ENCODE data around the gene CNTNAP3.
"Not testable (repeated sequence)": the region's sequence is repeated elsewhere in the genome, so short reads cannot be mapped to it uniquely, and the experiment has no call there.

CNTNAP3 gene

GRCh38 chr9:39067683-39068082, 220.3 kb downstream of the CNTNAP3 start:
- not testable (repeated sequence) for H3K27me3 ChIP-seq (ENCODE audit: control insufficient read depth, insufficient read depth, low read length)
- WGBS (ENCODE audit: insufficient coverage, insufficient read length), result 100% methylated on average over 1 of the region's 5 CpGs

DNA sequence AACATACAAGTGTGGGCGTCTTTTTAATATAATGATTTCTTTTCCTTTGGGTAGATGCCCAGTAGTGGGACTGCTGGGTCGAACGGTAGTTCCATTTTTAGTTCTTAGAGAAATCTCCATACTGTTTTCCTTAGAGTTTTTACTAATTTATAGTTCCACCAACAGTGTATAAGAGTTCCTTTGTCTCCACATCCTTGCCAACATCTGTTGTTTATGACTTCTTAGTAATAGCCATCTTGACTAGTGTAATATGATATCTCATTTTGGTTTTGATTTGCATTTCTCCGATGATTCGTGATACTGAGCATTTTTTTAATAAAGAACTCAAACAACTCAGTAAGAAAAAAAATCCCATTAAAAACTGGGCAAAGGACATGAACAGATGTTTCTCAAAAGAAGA, 225.0 kb downstream of the CNTNAP3 start:
- not testable (repeated sequence) for H3K4me1 ChIP-seq (ENCODE audit: control insufficient read depth, insufficient read depth, low read length); H3K4me3 ChIP-seq (ENCODE audit: low read length); H3K9me3 ChIP-seq (ENCODE audit: control insufficient read depth, insufficient read depth, low read length); DNase-seq (ENCODE audit: low read depth, low spot score); H3K27me3 ChIP-seq (ENCODE audit: control insufficient read depth, insufficient read depth, low read length); H3K27ac ChIP-seq (ENCODE audit: low read length); H3K36me3 ChIP-seq (ENCODE audit: control insufficient read depth, insufficient read depth, low read length)
- WGBS (ENCODE audit: insufficient coverage, insufficient read length), result no CpG with 5 or more reads among the region's 5 CpGs

More at GRCh38 chr9:39067683-39068082, 220.3 kb downstream of the CNTNAP3 start:
- not testable (repeated sequence) for DNase-seq (ENCODE audit: low read depth, low spot score); H3K4me3 ChIP-seq (ENCODE audit: low read length); H3K36me3 ChIP-seq (ENCODE audit: control insufficient read depth, insufficient read depth, low read length); H3K27ac ChIP-seq (ENCODE audit: low read length); H3K4me1 ChIP-seq (ENCODE audit: control insufficient read depth, insufficient read depth, low read length); H3K9me3 ChIP-seq (ENCODE audit: control insufficient read depth, insufficient read depth, low read length)

DNA sequence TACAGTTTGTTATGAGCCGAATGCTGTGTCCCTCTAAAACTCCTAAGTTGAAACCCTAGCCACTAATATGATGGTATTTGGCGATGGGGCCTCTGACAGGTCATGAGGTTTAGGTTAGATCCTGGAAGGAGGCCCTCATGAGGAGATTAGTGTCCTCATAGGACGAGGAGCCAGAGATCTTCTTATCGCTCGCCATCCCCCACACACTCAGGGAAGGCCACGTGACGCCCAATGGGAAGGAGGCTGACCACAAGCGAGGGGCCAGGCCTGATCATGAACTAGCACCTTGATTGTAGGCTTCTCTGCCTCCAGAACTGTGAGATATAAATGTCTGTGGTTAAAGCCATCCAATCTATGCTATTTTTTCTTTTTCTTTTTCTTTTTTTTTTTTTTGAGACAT, 233.5 kb downstream of the CNTNAP3 start:
- H3K9me3 ChIP-seq (ENCODE audit: control insufficient read depth, insufficient read depth, low read length); H3K4me1 ChIP-seq (ENCODE audit: control insufficient read depth, insufficient read depth, low read length); H3K27ac ChIP-seq (ENCODE audit: low read length); DNase-seq (ENCODE audit: low read depth, low spot score); H3K36me3 ChIP-seq (ENCODE audit: control insufficient read depth, insufficient read depth, low read length); H3K27me3 ChIP-seq (ENCODE audit: control insufficient read depth, insufficient read depth, low read length); H3K4me3 ChIP-seq (ENCODE audit: low read length): not testable (repeated sequence)
- no CpG with 5 or more reads among the region's 8 CpGs for WGBS (ENCODE audit: insufficient coverage, insufficient read length)

DNA sequence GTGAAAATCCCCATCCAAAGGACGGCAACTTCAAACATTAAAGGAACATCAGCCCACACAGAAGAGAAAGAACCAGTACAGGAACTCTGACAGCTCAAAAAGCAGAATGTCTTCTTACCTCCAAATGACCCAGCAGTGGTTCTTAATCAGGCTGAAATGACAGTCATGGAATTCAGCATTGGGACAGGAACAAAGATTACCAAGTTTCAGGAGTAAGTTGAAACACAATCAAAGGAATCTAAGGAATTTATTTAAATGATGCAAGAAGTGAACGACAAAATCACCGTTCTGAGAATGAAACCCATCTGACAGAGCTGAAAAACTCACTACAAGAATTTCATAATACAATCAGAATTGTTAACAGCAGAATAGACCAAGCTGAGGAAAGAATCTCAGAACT, 241.1 kb downstream of the CNTNAP3 start:
- not testable (repeated sequence) for H3K36me3 ChIP-seq (ENCODE audit: control insufficient read depth, insufficient read depth, low read length); H3K27ac ChIP-seq (ENCODE audit: low read length)
- no CpG with 5 or more reads among the region's 3 CpGs for WGBS (ENCODE audit: insufficient coverage, insufficient read length)

DNA sequence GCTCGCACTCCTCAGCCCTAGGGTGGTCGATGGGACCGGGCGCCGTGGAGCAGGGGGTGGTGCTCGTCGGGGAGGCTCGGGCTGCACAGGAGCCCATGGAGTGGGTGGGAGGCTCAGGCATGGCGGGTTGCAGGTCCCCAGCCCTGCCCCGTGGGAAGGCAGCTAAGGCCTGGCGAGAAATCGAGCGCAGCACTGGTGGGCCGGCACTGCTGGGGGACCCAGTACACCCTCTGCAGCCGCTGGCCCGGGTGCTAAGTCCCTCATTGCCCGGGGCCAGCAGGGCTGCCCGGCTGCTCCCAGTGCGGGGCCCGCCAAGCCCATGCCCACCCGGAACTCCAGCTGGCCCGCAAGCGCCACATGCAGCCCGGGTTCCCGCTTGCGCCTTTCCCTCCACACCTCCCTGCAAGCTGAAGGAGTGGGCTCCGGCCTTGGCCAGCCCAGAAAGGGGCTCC, 245.6 kb downstream of the CNTNAP3 start:
- not testable (repeated sequence) for H3K36me3 ChIP-seq (ENCODE audit: control insufficient read depth, insufficient read depth, low read length); DNase-seq (ENCODE audit: low read depth, low spot score); H3K27ac ChIP-seq (ENCODE audit: low read length); H3K4me3 ChIP-seq (ENCODE audit: low read length); H3K4me1 ChIP-seq (ENCODE audit: control insufficient read depth, insufficient read depth, low read length); H3K9me3 ChIP-seq (ENCODE audit: control insufficient read depth, insufficient read depth, low read length); H3K27me3 ChIP-seq (ENCODE audit: control insufficient read depth, insufficient read depth, low read length)
- no CpG with 5 or more reads among the region's 27 CpGs for WGBS (ENCODE audit: insufficient coverage, insufficient read length)

More for the DNA sequence above, 241.1 kb downstream of the CNTNAP3 start:
- peak; percentile 7 for DNase-seq (ENCODE audit: low read depth, low spot score)
- H3K4me3 ChIP-seq (ENCODE audit: low read length); H3K4me1 ChIP-seq (ENCODE audit: control insufficient read depth, insufficient read depth, low read length); H3K27me3 ChIP-seq (ENCODE audit: control insufficient read depth, insufficient read depth, low read length); H3K9me3 ChIP-seq (ENCODE audit: control insufficient read depth, insufficient read depth, low read length): not testable (repeated sequence)

DNA sequence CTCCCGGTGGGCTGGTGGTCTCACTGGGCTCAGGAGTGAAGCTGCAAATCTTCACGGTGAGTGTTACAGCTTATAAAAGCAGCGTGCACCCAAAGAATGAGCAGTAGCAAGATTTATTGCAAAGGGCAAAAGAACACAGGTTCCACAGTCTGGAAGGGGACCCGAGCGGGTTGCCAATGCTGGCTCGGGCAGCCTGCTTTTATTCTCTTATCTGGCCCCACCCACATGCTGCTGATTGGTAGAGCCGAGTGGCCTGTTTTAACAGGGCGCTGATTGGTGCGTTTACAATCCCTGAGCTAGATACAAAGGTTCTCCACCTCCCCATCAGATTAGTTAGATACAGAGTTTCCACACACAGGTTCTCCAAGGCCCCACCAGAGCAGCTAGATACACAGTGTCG, 246.2 kb downstream of the CNTNAP3 start:
- not testable (repeated sequence) for H3K27ac ChIP-seq (ENCODE audit: low read length); H3K27me3 ChIP-seq (ENCODE audit: control insufficient read depth, insufficient read depth, low read length); DNase-seq (ENCODE audit: low read depth, low spot score); H3K4me3 ChIP-seq (ENCODE audit: low read length); H3K36me3 ChIP-seq (ENCODE audit: control insufficient read depth, insufficient read depth, low read length); H3K9me3 ChIP-seq (ENCODE audit: control insufficient read depth, insufficient read depth, low read length); H3K4me1 ChIP-seq (ENCODE audit: control insufficient read depth, insufficient read depth, low read length)
- no CpG with 5 or more reads among the region's 10 CpGs for WGBS (ENCODE audit: insufficient coverage, insufficient read length)

GRCh38 chr9:39039148-39039547, 248.8 kb downstream of the CNTNAP3 start:
- H3K9me3 ChIP-seq (ENCODE audit: control insufficient read depth, insufficient read depth, low read length); H3K4me3 ChIP-seq (ENCODE audit: low read length); H3K4me1 ChIP-seq (ENCODE audit: control insufficient read depth, insufficient read depth, low read length); H3K27me3 ChIP-seq (ENCODE audit: control insufficient read depth, insufficient read depth, low read length); H3K27ac ChIP-seq (ENCODE audit: low read length); H3K36me3 ChIP-seq (ENCODE audit: control insufficient read depth, insufficient read depth, low read length); DNase-seq (ENCODE audit: low read depth, low spot score): not testable (repeated sequence)
- WGBS (ENCODE audit: insufficient coverage, insufficient read length), result no CpG with 5 or more reads among the region's 2 CpGs

DNA sequence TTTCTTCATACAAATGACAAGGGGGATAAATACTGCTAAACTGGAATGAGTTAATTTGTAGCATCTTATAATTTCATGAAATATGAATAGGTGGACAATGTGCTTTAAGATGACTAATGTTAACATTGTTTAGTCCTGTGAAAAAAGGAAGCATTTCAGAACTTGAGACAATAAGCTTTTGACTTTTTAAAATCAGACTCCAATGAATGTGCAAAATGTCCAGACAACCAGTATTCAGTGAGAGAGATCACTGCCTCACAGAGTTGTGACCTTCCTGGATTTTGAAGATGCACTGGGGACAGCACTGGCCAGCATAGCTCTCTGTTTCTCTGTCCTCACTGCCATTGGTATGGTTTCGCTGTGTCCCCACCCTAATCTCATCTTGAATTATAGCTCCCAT, 249.7 kb downstream of the CNTNAP3 start:
- not testable (repeated sequence) for DNase-seq (ENCODE audit: low read depth, low spot score); H3K9me3 ChIP-seq (ENCODE audit: control insufficient read depth, insufficient read depth, low read length); H3K4me1 ChIP-seq (ENCODE audit: control insufficient read depth, insufficient read depth, low read length); H3K36me3 ChIP-seq (ENCODE audit: control insufficient read depth, insufficient read depth, low read length); H3K27ac ChIP-seq (ENCODE audit: low read length); H3K27me3 ChIP-seq (ENCODE audit: control insufficient read depth, insufficient read depth, low read length); H3K4me3 ChIP-seq (ENCODE audit: low read length)
- WGBS (ENCODE audit: insufficient coverage, insufficient read length), result no CpG with 5 or more reads among the region's 1 CpG

GRCh38 chr9:39033849-39034248, 254.1 kb downstream of the CNTNAP3 start:
- H3K9me3 ChIP-seq (ENCODE audit: control insufficient read depth, insufficient read depth, low read length); H3K4me1 ChIP-seq (ENCODE audit: control insufficient read depth, insufficient read depth, low read length); DNase-seq (ENCODE audit: low read depth, low spot score); H3K27ac ChIP-seq (ENCODE audit: low read length); H3K36me3 ChIP-seq (ENCODE audit: control insufficient read depth, insufficient read depth, low read length); H3K4me3 ChIP-seq (ENCODE audit: low read length); H3K27me3 ChIP-seq (ENCODE audit: control insufficient read depth, insufficient read depth, low read length): not testable (repeated sequence)
- no CpG with 5 or more reads among the region's 2 CpGs for WGBS (ENCODE audit: insufficient coverage, insufficient read length)

- not testable (repeated sequence) for H3K4me1 ChIP-seq (ENCODE audit: control insufficient read depth, insufficient read depth, low read length); H3K36me3 ChIP-seq (ENCODE audit: control insufficient read depth, insufficient read depth, low read length); H3K9me3 ChIP-seq (ENCODE audit: control insufficient read depth, insufficient read depth, low read length); H3K27me3 ChIP-seq (ENCODE audit: control insufficient read depth, insufficient read depth, low read length); H3K4me3 ChIP-seq (ENCODE audit: low read length); H3K27ac ChIP-seq (ENCODE audit: low read length); DNase-seq (ENCODE audit: low read depth, low spot score)
- WGBS (ENCODE audit: insufficient coverage, insufficient read length), result no CpG with 5 or more reads among the region's 11 CpGs
Observed at GRCh38 chr9:39030204-39031019, 257.6 kb downstream of the CNTNAP3 start.

DNA sequence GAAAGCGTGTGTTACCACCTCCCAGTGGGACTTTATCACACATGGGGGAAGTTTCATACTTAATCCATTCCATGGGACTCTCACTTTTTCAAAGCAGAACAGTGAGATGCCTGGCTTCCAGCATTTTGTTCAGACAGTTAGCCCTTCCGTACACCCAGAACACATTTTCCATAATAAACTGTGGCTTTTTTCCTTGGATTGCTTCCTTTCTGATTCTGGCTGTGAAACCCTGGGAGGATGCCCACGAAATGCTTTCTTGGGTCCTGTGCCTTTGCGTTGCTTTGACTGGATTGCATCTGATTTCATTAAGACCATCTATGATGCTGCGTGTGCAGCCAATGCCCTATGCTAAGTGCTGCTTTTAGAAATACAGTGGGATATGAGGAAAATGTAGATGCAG, 259.1 kb downstream of the CNTNAP3 start:
- H3K9me3 ChIP-seq (ENCODE audit: control insufficient read depth, insufficient read depth, low read length); DNase-seq (ENCODE audit: low read depth, low spot score); H3K4me1 ChIP-seq (ENCODE audit: control insufficient read depth, insufficient read depth, low read length); H3K4me3 ChIP-seq (ENCODE audit: low read length); H3K27ac ChIP-seq (ENCODE audit: low read length); H3K36me3 ChIP-seq (ENCODE audit: control insufficient read depth, insufficient read depth, low read length); H3K27me3 ChIP-seq (ENCODE audit: control insufficient read depth, insufficient read depth, low read length): not testable (repeated sequence)
- WGBS (ENCODE audit: insufficient coverage, insufficient read length), result no CpG with 5 or more reads among the region's 5 CpGs
